ENCODE data around the gene DLGAP4. TPM values are rescaled to one million over a fixed set of nuclear protein-coding genes. Genes with fewer than 3 reads are reported as not detected.
A peak's percentile ranks its signal among the peaks of the same experiment; 100 is the strongest.

DLGAP4 gene
- polyA plus RNA-seq, 2 of the 4 experiments (the other 2 are of a cell fraction) = 11.9 to 36.7 TPM

DNA sequence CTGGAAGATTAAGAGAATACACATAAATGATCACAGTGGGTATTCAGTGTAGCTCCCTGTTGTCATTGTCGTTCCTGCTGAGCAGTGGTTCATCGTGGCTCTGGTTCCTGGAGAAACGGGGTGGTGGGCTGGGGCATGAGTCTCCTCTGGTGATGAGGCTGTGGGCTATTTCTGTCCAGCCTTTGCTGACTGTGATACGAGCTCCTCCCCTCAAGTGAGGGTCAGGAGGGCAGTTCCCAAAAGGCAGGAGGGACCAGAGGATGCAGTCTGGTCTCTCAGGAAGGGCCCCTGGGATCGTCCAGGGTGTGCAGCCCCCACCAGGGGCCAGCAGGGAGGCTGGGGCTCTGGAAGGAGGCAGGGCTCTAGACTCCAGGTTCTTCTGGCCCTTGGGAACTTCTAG, 31.1 kb upstream of the DLGAP4 start:
- DNase-seq (ENCODE audit: low read depth in 1 of 2, low spot score in 1 of 2) (no peak), ATAC-seq (no peak), FAIRE-seq (no peak)
- ChIA-PET CTCF (interaction anchor here (0.9 to 7.7 kb wide), 4 partner anchors 72 to 164 kb away, joined by 3 to 108 read pairs (median 12); no protein-coding TSS in a partner anchor), POLR2A (no interaction called here)
- WGBS (ENCODE audit: missing lambda C conversion rate) = 3% methylated on average over 4 of the region's 5 CpGs
- Histone ChIP-seq H3K27ac (no peak overlapping the region), H3K4me2 (no peak overlapping the region), H3K4me1 (no peaks in the 10 kb centered on the region), H3K9me3 (no peaks in the 10 kb centered on the region), H3K4me3 (no peak overlapping the region)
- TF ChIP-seq, protein P1, sequence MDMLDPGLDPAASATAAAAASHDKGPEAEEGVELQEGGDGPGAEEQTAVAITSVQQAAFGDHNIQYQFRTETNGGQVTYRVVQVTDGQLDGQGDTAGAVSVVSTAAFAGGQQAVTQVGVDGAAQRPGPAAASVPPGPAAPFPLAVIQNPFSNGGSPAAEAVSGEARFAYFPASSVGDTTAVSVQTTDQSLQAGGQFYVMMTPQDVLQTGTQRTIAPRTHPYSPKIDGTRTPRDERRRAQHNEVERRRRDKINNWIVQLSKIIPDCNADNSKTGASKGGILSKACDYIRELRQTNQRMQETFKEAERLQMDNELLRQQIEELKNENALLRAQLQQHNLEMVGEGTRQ (IDR thresholded peaks at IDR 0.05) = no peak
- TF ChIP-seq RAD21 (conservative IDR thresholded peaks at IDR 0.05 in 1 of 2, IDR thresholded peaks at IDR 0.05 in 1 of 2) (no peak), EHMT2 (IDR thresholded peaks at IDR 0.05; ENCODE audit: low read depth) (no peak), HOXB13 (CRISPR knock-in tag; IDR thresholded peaks at IDR 0.05; ENCODE audit: low read depth) (no peak), NPAS2 (CRISPR knock-in tag; IDR thresholded peaks at IDR 0.05; ENCODE audit: borderline replicate concordance) (no peak), CEBPB (IDR thresholded peaks at IDR 0.05) (no peak), SREBF2 (IDR thresholded peaks at IDR 0.05) (no peak)
- TF ChIP-seq, protein P2, sequence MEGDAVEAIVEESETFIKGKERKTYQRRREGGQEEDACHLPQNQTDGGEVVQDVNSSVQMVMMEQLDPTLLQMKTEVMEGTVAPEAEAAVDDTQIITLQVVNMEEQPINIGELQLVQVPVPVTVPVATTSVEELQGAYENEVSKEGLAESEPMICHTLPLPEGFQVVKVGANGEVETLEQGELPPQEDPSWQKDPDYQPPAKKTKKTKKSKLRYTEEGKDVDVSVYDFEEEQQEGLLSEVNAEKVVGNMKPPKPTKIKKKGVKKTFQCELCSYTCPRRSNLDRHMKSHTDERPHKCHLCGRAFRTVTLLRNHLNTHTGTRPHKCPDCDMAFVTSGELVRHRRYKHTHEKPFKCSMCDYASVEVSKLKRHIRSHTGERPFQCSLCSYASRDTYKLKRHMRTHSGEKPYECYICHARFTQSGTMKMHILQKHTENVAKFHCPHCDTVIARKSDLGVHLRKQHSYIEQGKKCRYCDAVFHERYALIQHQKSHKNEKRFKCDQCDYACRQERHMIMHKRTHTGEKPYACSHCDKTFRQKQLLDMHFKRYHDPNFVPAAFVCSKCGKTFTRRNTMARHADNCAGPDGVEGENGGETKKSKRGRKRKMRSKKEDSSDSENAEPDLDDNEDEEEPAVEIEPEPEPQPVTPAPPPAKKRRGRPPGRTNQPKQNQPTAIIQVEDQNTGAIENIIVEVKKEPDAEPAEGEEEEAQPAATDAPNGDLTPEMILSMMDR (IDR thresholded peaks at IDR 0.05) = no peak
- TF ChIP-seq, protein P3, sequence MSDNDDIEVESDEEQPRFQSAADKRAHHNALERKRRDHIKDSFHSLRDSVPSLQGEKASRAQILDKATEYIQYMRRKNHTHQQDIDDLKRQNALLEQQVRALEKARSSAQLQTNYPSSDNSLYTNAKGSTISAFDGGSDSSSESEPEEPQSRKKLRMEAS (IDR thresholded peaks at IDR 0.05) = no peak

DNA sequence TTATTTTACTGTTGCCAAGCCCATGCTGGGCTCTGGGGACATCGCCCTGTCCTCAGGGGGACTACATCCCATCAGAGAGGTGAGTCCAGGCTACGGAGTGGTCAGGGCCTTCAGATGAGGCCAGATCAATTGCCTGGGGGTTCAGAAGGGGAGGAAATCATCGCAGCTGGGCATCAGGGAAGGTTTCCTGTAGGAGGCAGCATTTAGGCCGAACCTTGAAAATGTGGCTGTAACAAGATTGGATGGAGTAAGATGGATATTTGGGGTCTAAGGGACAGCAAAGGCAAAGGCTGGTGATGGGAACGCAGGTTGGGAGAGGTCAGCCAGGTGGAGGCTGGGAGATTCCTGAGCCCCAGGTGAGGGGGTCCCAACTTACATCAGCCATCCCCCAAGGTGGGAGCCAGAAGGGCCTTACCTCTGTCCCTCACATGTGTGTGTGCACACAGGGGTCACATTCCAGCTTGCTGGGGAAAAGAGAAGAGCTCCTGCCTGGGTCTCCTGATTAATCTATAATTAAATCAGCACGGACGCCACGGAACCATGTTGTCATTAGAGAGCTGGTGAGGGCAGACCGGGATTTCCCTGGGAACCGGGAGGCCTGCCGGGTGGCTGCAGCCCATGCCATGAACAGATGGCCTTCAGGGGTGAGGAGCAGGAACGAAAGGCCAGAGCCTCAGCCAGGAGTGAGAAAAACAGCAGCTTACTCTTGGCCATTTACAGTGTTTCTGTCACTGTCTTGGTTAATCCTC, 30.5 kb upstream of the DLGAP4 start:
- H3K4me2 ChIP-seq = no peak overlapping the region
- TF ChIP-seq, protein P4, sequence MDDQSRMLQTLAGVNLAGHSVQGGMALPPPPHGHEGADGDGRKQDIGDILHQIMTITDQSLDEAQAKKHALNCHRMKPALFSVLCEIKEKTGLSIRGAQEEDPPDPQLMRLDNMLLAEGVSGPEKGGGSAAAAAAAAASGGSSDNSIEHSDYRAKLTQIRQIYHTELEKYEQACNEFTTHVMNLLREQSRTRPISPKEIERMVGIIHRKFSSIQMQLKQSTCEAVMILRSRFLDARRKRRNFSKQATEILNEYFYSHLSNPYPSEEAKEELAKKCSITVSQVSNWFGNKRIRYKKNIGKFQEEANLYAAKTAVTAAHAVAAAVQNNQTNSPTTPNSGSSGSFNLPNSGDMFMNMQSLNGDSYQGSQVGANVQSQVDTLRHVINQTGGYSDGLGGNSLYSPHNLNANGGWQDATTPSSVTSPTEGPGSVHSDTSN (IDR thresholded peaks at IDR 0.05) = no peak
- TF ChIP-seq HOXB5 (CRISPR knock-in tag; IDR thresholded peaks at IDR 0.05) (no peak), ESRRA (IDR thresholded peaks at IDR 0.05; ENCODE audit: borderline replicate concordance, low read length) (no peak), KDM1A (IDR thresholded peaks at IDR 0.05; ENCODE audit: low read depth) (no peak)
- TF ChIP-seq, protein P5, sequence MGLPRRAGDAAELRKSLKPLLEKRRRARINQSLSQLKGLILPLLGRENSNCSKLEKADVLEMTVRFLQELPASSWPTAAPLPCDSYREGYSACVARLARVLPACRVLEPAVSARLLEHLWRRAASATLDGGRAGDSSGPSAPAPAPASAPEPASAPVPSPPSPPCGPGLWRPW (IDR thresholded peaks at IDR 0.05) = no peak
- TF ChIP-seq, protein P6, sequence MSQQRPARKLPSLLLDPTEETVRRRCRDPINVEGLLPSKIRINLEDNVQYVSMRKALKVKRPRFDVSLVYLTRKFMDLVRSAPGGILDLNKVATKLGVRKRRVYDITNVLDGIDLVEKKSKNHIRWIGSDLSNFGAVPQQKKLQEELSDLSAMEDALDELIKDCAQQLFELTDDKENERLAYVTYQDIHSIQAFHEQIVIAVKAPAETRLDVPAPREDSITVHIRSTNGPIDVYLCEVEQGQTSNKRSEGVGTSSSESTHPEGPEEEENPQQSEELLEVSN (IDR thresholded peaks at IDR 0.05; ENCODE audit: borderline replicate concordance, low read depth) = no peak
- WGBS (ENCODE audit: missing lambda C conversion rate) = 52% methylated on average over 12 of the region's 12 CpGs
- POLR2A ChIA-PET = no interaction called here
- no peak for ATAC-seq
- no peaks in the 10 kb centered on the region for H3K4me1 ChIP-seq
- H3K27ac ChIP-seq = no peak overlapping the region
- no peak overlapping the region for H3K4me3 ChIP-seq
- DNase-seq (ENCODE audit: low read depth in 1 of 2, low spot score in 1 of 2) = no peak
- H3K9me3 ChIP-seq = no peaks in the 10 kb centered on the region
- CTCF ChIA-PET = interaction anchor here (1.2 to 7.7 kb wide), 3 partner anchors 73 to 164 kb away, joined by 3 to 108 read pairs (median 20); no protein-coding TSS in a partner anchor
- no peak for FAIRE-seq

DNA sequence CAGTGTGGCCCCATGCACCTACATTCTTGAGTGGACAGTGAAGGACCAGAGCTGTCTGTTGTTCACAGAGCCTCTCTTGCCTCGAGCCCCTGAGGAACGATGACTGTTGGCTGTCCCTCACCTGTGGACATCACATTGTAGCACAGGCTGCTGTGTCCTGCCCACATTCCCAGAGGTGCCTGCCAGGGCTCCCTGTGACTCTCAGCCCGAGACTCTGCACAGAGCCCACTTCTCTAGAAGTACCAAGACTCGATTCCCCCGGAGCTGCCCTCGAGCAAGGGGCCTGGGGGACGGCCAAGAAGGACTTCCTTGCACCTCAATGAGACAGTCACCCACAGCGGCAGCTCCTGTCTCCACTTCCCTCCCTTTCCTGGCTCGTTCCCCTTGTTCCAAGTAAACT, 28.6 kb upstream of the DLGAP4 start:
- Histone ChIP-seq H3K4me3 (no peak overlapping the region), H3K4me2 (no peak overlapping the region), H3K27ac (no peak overlapping the region), H3K9me3 (no peaks in the 10 kb centered on the region), H3K4me1 (no peaks in the 10 kb centered on the region)
- DNase-seq (ENCODE audit: low read depth in 1 of 2, low spot score in 1 of 2) (no peak), FAIRE-seq (no peak), ATAC-seq (peak; percentile 15 to 37; a peak in 2 of 6 replicates)
- 5% methylated on average over 9 of the region's 9 CpGs for WGBS (ENCODE audit: missing lambda C conversion rate)
- ChIA-PET POLR2A (no interaction called here), CTCF (interaction anchor here (6.1 kb wide), 1 partner anchor 162 kb away, joined by 29 read pairs; no protein-coding TSS in a partner anchor)
- TF ChIP-seq RCOR1 (IDR thresholded peaks at IDR 0.05; ENCODE audit: low read depth, low read length) (no peak), GATA3 (IDR thresholded peaks at IDR 0.05; ENCODE audit: borderline replicate concordance) (no peak), CBX2 (IDR thresholded peaks at IDR 0.05; ENCODE audit: borderline replicate concordance, low read depth) (no peak), CHD2 (IDR thresholded peaks at IDR 0.05; ENCODE audit: low read length, partially characterized antibody) (no peak), RNF2 (IDR thresholded peaks at IDR 0.05; ENCODE audit: borderline replicate concordance, low read depth) (no peak), HDAC2 (IDR thresholded peaks at IDR 0.05) (no peak), RFX5 (IDR thresholded peaks at IDR 0.05) (no peak), CEBPB (IDR thresholded peaks at IDR 0.05) (no peak), MAZ (IDR thresholded peaks at IDR 0.05; ENCODE audit: borderline replicate concordance, low read depth, low read length) (no peak)
